Measurements from ENCODE around the gene CPNE5. TPM values are rescaled to one million over a fixed set of nuclear protein-coding genes. Genes with fewer than 3 reads are reported as not detected.

CPNE5 gene
- total RNA-seq, 1 donor from 2014 or later = 0.72 TPM

- no peak for TF ChIP-seq CTCF (conservative IDR thresholded peaks at IDR 0.05)
- Mint-ChIP-seq H3K4me3 (no peak overlapping the region), H3K36me3 (no peaks in the 10 kb centered on the region), H3K27me3 (no peaks in the 10 kb centered on the region), H3K4me1 (ENCODE audit: unreplicated experiment) (peaks cover 4% of the 10 kb centered on the region), H3K9me3 (no peaks in the 10 kb centered on the region), H3K27ac (no peak overlapping the region)
- DNase-seq (ENCODE audit: extremely low spot score, unreplicated experiment) = no peak
Measured at GRCh38 chr6:36735110-36736071, 103.9 kb downstream of the CPNE5 start.

GRCh38 chr6:36734486-36735060 is 104.7 kb downstream of the CPNE5 start:
- H3K27ac Mint-ChIP-seq = no peak overlapping the region
- no peaks in the 10 kb centered on the region for H3K27me3 Mint-ChIP-seq
- TF ChIP-seq CTCF (conservative IDR thresholded peaks at IDR 0.05) = no peak
- H3K4me1 Mint-ChIP-seq (ENCODE audit: unreplicated experiment) = peaks cover 4% of the 10 kb centered on the region
- H3K9me3 Mint-ChIP-seq = no peaks in the 10 kb centered on the region
- H3K4me3 Mint-ChIP-seq = no peak overlapping the region
- no peak for DNase-seq (ENCODE audit: extremely low spot score, unreplicated experiment)
- no peaks in the 10 kb centered on the region for H3K36me3 Mint-ChIP-seq

GRCh38 chr6:36733300-36733699 is 105.9 kb downstream of the CPNE5 start:
- no peak for TF ChIP-seq CTCF (conservative IDR thresholded peaks at IDR 0.05)
- DNase-seq (ENCODE audit: extremely low spot score, unreplicated experiment) = no peak
- H3K4me1 Mint-ChIP-seq (ENCODE audit: unreplicated experiment) = peaks cover 12% of the 10 kb centered on the region
- H3K27ac Mint-ChIP-seq = no peak overlapping the region
- no peak overlapping the region for H3K4me3 Mint-ChIP-seq
- no peaks in the 10 kb centered on the region for H3K36me3 Mint-ChIP-seq
- H3K9me3 Mint-ChIP-seq = no peaks in the 10 kb centered on the region
- no peaks in the 10 kb centered on the region for H3K27me3 Mint-ChIP-seq

- no peak for DNase-seq (ENCODE audit: extremely low spot score, unreplicated experiment)
- peaks cover 26% of the 10 kb centered on the region for H3K4me1 Mint-ChIP-seq (ENCODE audit: unreplicated experiment)
- no peak for TF ChIP-seq CTCF (conservative IDR thresholded peaks at IDR 0.05)
- H3K36me3 Mint-ChIP-seq = no peaks in the 10 kb centered on the region
- no peaks in the 10 kb centered on the region for H3K27me3 Mint-ChIP-seq
- no peaks in the 10 kb centered on the region for H3K9me3 Mint-ChIP-seq
- H3K4me3 Mint-ChIP-seq = no peak overlapping the region
- no peak overlapping the region for H3K27ac Mint-ChIP-seq
Measured at GRCh38 chr6:36731622-36732310, 107.5 kb downstream of the CPNE5 start.

GRCh38 chr6:36730424-36731380 is 108.5 kb downstream of the CPNE5 start:
- H3K9me3 Mint-ChIP-seq = no peaks in the 10 kb centered on the region
- no peak overlapping the region for H3K27ac Mint-ChIP-seq
- DNase-seq (ENCODE audit: extremely low spot score, unreplicated experiment) = no peak
- H3K4me3 Mint-ChIP-seq = no peak overlapping the region
- peaks cover 26% of the 10 kb centered on the region for H3K4me1 Mint-ChIP-seq (ENCODE audit: unreplicated experiment)
- no peaks in the 10 kb centered on the region for H3K27me3 Mint-ChIP-seq
- TF ChIP-seq CTCF (conservative IDR thresholded peaks at IDR 0.05) = no peak
- H3K36me3 Mint-ChIP-seq = no peaks in the 10 kb centered on the region
